Muscle layer of colon (tissue), 2 donors: ENCODE measurements around the gene TIE1.
"Not testable (repeated sequence)": the region's sequence is repeated elsewhere in the genome, so short reads cannot be mapped to it uniquely, and the experiment has no call there.

Experiments used
- H3K27ac ChIP-seq: one replicate; pipeline ENCODE4 v1.7.0; 2013; ENCODE audit warnings: low read depth, mild to moderate bottlenecking, low read length, moderate library complexity
- H3K27me3 ChIP-seq, 2 donors: one replicate each; pipeline ENCODE4 v1.7.0; 2013; ENCODE audit warnings: low read length in 2 of 2, mild to moderate bottlenecking in 2 of 2; ENCODE audit not compliant: insufficient read depth in 2 of 2, control insufficient read depth in 1 of 2
- H3K36me3 ChIP-seq: one replicate; pipeline ENCODE4 v1.7.0; 2013; ENCODE audit warnings: mild to moderate bottlenecking, low read length; ENCODE audit not compliant: insufficient read depth
- H3K4me1 ChIP-seq: one replicate; pipeline ENCODE4 v1.7.0; 2013; ENCODE audit warnings: mild to moderate bottlenecking, low read length; ENCODE audit not compliant: insufficient read depth
- H3K4me3 ChIP-seq, 2 donors: one replicate each; pipeline ENCODE4 v1.7.0; 2013; ENCODE audit warnings: low read length in 2 of 2, low read depth in 1 of 2, mild to moderate bottlenecking in 1 of 2, moderate library complexity in 1 of 2
- H3K9ac ChIP-seq: one replicate; pipeline ENCODE4 v1.7.0; 2013; ENCODE audit warnings: low read length
- H3K9me3 ChIP-seq: one replicate; pipeline ENCODE4 v1.7.0; 2013; ENCODE audit warnings: mild to moderate bottlenecking, low read length
- donor health status: abdominal sarcoma.
- donor health status: Adenocarcinoma of cecum.

TIE1 gene

GRCh38 chr1:43359696-43360095 is 58.9 kb downstream of the TIE1 start:
- no peak overlapping the region for H3K27ac ChIP-seq

GRCh38 chr1:43360616-43361015 is 59.8 kb downstream of the TIE1 start:
- Histone ChIP-seq H3K27me3 (no peaks in the 10 kb centered on the region), H3K36me3 (peaks cover 36% of the 10 kb centered on the region), H3K9ac (no peak overlapping the region), H3K4me1 (peaks cover 13% of the 10 kb centered on the region), H3K4me3 (no peak overlapping the region), H3K9me3 (no peaks in the 10 kb centered on the region), H3K27ac (no peak overlapping the region)

More at GRCh38 chr1:43359696-43360095, 58.9 kb downstream of the TIE1 start:
- H3K27me3 ChIP-seq = no peaks in the 10 kb centered on the region
- peaks cover 13% of the 10 kb centered on the region for H3K4me1 ChIP-seq
- no peaks in the 10 kb centered on the region for H3K9me3 ChIP-seq
- H3K36me3 ChIP-seq = peaks cover 28% of the 10 kb centered on the region
- no peak overlapping the region for H3K9ac ChIP-seq
- H3K4me3 ChIP-seq = no peak overlapping the region

- H3K4me1 ChIP-seq = peaks cover 12% of the 10 kb centered on the region
- H3K27ac ChIP-seq = no peak overlapping the region
- H3K9ac ChIP-seq = no peak overlapping the region
- no peaks in the 10 kb centered on the region for H3K9me3 ChIP-seq
- H3K36me3 ChIP-seq = peaks cover 36% of the 10 kb centered on the region
- H3K4me3 ChIP-seq = no peak overlapping the region
- no peaks in the 10 kb centered on the region for H3K27me3 ChIP-seq
Measured at GRCh38 chr1:43363283-43363934, 62.6 kb downstream of the TIE1 start.

- Histone ChIP-seq H3K4me1 (peaks cover 15% of the 10 kb centered on the region), H3K27me3 (no peaks in the 10 kb centered on the region), H3K9me3 (no peaks in the 10 kb centered on the region), H3K9ac (no peak overlapping the region), H3K4me3 (no peak overlapping the region), H3K27ac (no peak overlapping the region), H3K36me3 (peaks cover 36% of the 10 kb centered on the region)
Measured at GRCh38 chr1:43363935-43364525, 63.2 kb downstream of the TIE1 start.

- Histone ChIP-seq H3K9me3 (no peaks in the 10 kb centered on the region), H3K9ac (no peak overlapping the region), H3K27me3 (no peaks in the 10 kb centered on the region), H3K4me1 (peaks cover 11% of the 10 kb centered on the region), H3K36me3 (peaks cover 36% of the 10 kb centered on the region), H3K27ac (peak overlapping the region; percentile 75), H3K4me3 (no peak overlapping the region)
Measured at GRCh38 chr1:43365678-43366077, 64.9 kb downstream of the TIE1 start.

GRCh38 chr1:43366179-43366578 is 65.4 kb downstream of the TIE1 start:
- H3K9ac ChIP-seq = no peak overlapping the region
- peaks cover 36% of the 10 kb centered on the region for H3K36me3 ChIP-seq
- no peaks in the 10 kb centered on the region for H3K9me3 ChIP-seq
- peak overlapping the region; percentile 75 for H3K27ac ChIP-seq
- H3K4me3 ChIP-seq = no peak overlapping the region
- H3K27me3 ChIP-seq = no peaks in the 10 kb centered on the region
- H3K4me1 ChIP-seq = peaks cover 11% of the 10 kb centered on the region

- H3K9ac ChIP-seq = peak overlapping the region; percentile 80
- peak overlapping the region; percentile 79 to 81 for H3K4me3 ChIP-seq
- no peaks in the 10 kb centered on the region for H3K9me3 ChIP-seq
- peaks cover 36% of the 10 kb centered on the region for H3K36me3 ChIP-seq
- H3K27me3 ChIP-seq = no peaks in the 10 kb centered on the region
- peaks cover 11% of the 10 kb centered on the region for H3K4me1 ChIP-seq
- peak overlapping the region; percentile 75 for H3K27ac ChIP-seq
Measured at GRCh38 chr1:43366601-43367025, 65.8 kb downstream of the TIE1 start.

- Histone ChIP-seq H3K9me3 (no peaks in the 10 kb centered on the region), H3K9ac (peak overlapping the region; percentile 80), H3K4me1 (peaks cover 11% of the 10 kb centered on the region), H3K27me3 (no peaks in the 10 kb centered on the region), H3K27ac (peak overlapping the region; percentile 75), H3K36me3 (peaks cover 30% of the 10 kb centered on the region), H3K4me3 (peak overlapping the region; percentile 79 to 81)
Measured at GRCh38 chr1:43367026-43367903, 66.5 kb downstream of the TIE1 start.

- peak within 1 kb of the TSS; percentile 89 for H3K27ac ChIP-seq
- H3K9ac ChIP-seq = peak within 1 kb of the TSS; percentile 80
- peaks cover 24% of the 10 kb centered on the region for H3K36me3 ChIP-seq
- H3K4me1 ChIP-seq = peaks cover 11% of the 10 kb centered on the region
- H3K9me3 ChIP-seq = no peaks in the 10 kb centered on the region
- H3K27me3 ChIP-seq = no peaks in the 10 kb centered on the region
- H3K4me3 ChIP-seq = peak within 1 kb of the TSS; percentile 79 to 81
Measured at GRCh38 chr1:43367904-43368645, 67.3 kb downstream of the TIE1 start, which contains the start of gene ELOVL1. TSS of gene ELOVL1 (minus strand) at chr1:43368011. CDS start at chr1:43365609, 2,402 bp downstream.

GRCh38 chr1:43368646-43369020 is 67.9 kb downstream of the TIE1 start:
- no peaks in the 10 kb centered on the region for H3K27me3 ChIP-seq
- peaks cover 11% of the 10 kb centered on the region for H3K4me1 ChIP-seq
- peak overlapping the region; percentile 89 for H3K27ac ChIP-seq
- peak overlapping the region; percentile 71 for H3K9ac ChIP-seq
- H3K9me3 ChIP-seq = no peaks in the 10 kb centered on the region
- peaks cover 23% of the 10 kb centered on the region for H3K36me3 ChIP-seq
- H3K4me3 ChIP-seq = peak overlapping the region; percentile 69 to 79

- not testable (repeated sequence) for H3K27ac ChIP-seq, H3K4me3 ChIP-seq, H3K9me3 ChIP-seq, H3K27me3 ChIP-seq, H3K9ac ChIP-seq
- Histone ChIP-seq H3K36me3 (peaks cover 20% of the 10 kb centered on the region), H3K4me1 (peaks cover 11% of the 10 kb centered on the region)
Measured at GRCh38 chr1:43369779-43370178, 69.0 kb downstream of the TIE1 start.
